K562 (cell line): ENCODE measurements around the gene NGRN. TPM values are rescaled to one million over a fixed set of nuclear protein-coding genes. Genes with fewer than 3 reads are reported as not detected.

Experiments
- HMBOX1 ChIP-seq: sonication (generic); IDR thresholded peaks from 2 replicates; pipeline ENCODE4 v1.6.1; 2016
- RUNX1 ChIP-seq: sonication (generic); IDR thresholded peaks from 2 replicates; pipeline ENCODE4 v1.6.1; 2016; ENCODE audit warnings: antibody characterized with exemption, low read depth
- SRSF7 ChIP-seq: fragments of 200-400 bp; formaldehyde crosslinking; optimal IDR thresholded peaks from 2 replicates; pipeline ENCODE3; 2017; ENCODE audit warnings: mild to moderate bottlenecking, low read depth, low read length
- polyA plus RNA-seq, 8 experiments: library from polyadenylated mRNA; depleted of rRNA in 4 of 8; stranded (reverse) in 5 of 8; unstranded in 3 of 8; fragments of >200 nt; fragmentation: Nextera tagmentation in 2 of 8; fragmentation: Illumina TruSeq in 1 of 8; extraction: Ambion mirVana in 2 of 8; extraction: Trizol in 1 of 8; gene quantifications; 2 replicates each; pipeline versions ENCODE4 v1.2.1 to v1.2.3, GENCODE V29; 2011 to 2014; ENCODE audit warnings: inconsistent platforms in 1 of 8, missing spikeins in 1 of 8
- total RNA-seq, 7 experiments: library from RNA; depleted of rRNA in 6 of 7; stranded (reverse); fragments of >200 nt in 6 of 7; fragmentation: Illumina TruSeq in 2 of 7; extraction: Trizol in 2 of 7; gene quantifications; 2 replicates each; pipeline versions ENCODE4 v1.2.1 to v1.2.3, GENCODE V29; 2011 to 2021; ENCODE audit warnings: low replicate concordance in 1 of 7
- TF ChIP-seq, protein P1 (sequence below): sonication (generic); formaldehyde crosslinking; IDR thresholded peaks from 2 replicates; pipeline ENCODE4 v1.8.1; 2023; ENCODE audit warnings: mild to moderate bottlenecking, missing genetic modification reagents
- TF ChIP-seq, protein P2 (sequence below): fragments of 250-450 bp; sonication (Bioruptor Pico); IDR thresholded peaks from 2 replicates; pipeline ENCODE4 v1.9.0; 2021; ENCODE audit warnings: mild to moderate bottlenecking, inconsistent platforms
- TF ChIP-seq, protein P3 (sequence below): fragments of 200-800 bp; sonication (Bioruptor generic); IDR thresholded peaks from 2 replicates; pipeline ENCODE4 v1.6.1; 2016; ENCODE audit warnings: missing genetic modification characterization, missing compliant biosample characterization

Gene NGRN
- total and polyA plus RNA-seq, 9 of the 15 experiments (the other 6 are each of a cell fraction or from before 2014, with no cell fraction given): 14.0 to 73.4 (median 60.0) TPM

GRCh38 chr15:90240856-90241255, 24.6 kb upstream of the NGRN start (continued):
- TF ChIP-seq, protein P1, sequence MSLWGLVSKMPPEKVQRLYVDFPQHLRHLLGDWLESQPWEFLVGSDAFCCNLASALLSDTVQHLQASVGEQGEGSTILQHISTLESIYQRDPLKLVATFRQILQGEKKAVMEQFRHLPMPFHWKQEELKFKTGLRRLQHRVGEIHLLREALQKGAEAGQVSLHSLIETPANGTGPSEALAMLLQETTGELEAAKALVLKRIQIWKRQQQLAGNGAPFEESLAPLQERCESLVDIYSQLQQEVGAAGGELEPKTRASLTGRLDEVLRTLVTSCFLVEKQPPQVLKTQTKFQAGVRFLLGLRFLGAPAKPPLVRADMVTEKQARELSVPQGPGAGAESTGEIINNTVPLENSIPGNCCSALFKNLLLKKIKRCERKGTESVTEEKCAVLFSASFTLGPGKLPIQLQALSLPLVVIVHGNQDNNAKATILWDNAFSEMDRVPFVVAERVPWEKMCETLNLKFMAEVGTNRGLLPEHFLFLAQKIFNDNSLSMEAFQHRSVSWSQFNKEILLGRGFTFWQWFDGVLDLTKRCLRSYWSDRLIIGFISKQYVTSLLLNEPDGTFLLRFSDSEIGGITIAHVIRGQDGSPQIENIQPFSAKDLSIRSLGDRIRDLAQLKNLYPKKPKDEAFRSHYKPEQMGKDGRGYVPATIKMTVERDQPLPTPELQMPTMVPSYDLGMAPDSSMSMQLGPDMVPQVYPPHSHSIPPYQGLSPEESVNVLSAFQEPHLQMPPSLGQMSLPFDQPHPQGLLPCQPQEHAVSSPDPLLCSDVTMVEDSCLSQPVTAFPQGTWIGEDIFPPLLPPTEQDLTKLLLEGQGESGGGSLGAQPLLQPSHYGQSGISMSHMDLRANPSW (CRISPR knock-in tag): no peak
- TF ChIP-seq, protein P2, sequence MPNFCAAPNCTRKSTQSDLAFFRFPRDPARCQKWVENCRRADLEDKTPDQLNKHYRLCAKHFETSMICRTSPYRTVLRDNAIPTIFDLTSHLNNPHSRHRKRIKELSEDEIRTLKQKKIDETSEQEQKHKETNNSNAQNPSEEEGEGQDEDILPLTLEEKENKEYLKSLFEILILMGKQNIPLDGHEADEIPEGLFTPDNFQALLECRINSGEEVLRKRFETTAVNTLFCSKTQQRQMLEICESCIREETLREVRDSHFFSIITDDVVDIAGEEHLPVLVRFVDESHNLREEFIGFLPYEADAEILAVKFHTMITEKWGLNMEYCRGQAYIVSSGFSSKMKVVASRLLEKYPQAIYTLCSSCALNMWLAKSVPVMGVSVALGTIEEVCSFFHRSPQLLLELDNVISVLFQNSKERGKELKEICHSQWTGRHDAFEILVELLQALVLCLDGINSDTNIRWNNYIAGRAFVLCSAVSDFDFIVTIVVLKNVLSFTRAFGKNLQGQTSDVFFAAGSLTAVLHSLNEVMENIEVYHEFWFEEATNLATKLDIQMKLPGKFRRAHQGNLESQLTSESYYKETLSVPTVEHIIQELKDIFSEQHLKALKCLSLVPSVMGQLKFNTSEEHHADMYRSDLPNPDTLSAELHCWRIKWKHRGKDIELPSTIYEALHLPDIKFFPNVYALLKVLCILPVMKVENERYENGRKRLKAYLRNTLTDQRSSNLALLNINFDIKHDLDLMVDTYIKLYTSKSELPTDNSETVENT (CRISPR knock-in tag): no peak
- TF ChIP-seq, protein P3, sequence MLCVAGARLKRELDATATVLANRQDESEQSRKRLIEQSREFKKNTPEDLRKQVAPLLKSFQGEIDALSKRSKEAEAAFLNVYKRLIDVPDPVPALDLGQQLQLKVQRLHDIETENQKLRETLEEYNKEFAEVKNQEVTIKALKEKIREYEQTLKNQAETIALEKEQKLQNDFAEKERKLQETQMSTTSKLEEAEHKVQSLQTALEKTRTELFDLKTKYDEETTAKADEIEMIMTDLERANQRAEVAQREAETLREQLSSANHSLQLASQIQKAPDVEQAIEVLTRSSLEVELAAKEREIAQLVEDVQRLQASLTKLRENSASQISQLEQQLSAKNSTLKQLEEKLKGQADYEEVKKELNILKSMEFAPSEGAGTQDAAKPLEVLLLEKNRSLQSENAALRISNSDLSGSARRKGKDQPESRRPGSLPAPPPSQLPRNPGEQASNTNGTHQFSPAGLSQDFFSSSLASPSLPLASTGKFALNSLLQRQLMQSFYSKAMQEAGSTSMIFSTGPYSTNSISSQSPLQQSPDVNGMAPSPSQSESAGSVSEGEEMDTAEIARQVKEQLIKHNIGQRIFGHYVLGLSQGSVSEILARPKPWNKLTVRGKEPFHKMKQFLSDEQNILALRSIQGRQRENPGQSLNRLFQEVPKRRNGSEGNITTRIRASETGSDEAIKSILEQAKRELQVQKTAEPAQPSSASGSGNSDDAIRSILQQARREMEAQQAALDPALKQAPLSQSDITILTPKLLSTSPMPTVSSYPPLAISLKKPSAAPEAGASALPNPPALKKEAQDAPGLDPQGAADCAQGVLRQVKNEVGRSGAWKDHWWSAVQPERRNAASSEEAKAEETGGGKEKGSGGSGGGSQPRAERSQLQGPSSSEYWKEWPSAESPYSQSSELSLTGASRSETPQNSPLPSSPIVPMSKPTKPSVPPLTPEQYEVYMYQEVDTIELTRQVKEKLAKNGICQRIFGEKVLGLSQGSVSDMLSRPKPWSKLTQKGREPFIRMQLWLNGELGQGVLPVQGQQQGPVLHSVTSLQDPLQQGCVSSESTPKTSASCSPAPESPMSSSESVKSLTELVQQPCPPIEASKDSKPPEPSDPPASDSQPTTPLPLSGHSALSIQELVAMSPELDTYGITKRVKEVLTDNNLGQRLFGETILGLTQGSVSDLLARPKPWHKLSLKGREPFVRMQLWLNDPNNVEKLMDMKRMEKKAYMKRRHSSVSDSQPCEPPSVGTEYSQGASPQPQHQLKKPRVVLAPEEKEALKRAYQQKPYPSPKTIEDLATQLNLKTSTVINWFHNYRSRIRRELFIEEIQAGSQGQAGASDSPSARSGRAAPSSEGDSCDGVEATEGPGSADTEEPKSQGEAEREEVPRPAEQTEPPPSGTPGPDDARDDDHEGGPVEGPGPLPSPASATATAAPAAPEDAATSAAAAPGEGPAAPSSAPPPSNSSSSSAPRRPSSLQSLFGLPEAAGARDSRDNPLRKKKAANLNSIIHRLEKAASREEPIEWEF (CRISPR knock-in tag): no peak
- TF ChIP-seq SRSF7 (no peak), HMBOX1 (no peak), RUNX1 (no peak)
